Mucosa of gallbladder (tissue), 1 donor: ENCODE data around the gene UBE4B. TPM values are rescaled to one million over a fixed set of nuclear protein-coding genes. Genes with fewer than 3 reads are reported as not detected.
"Not testable (repeated sequence)": the region's sequence is repeated elsewhere in the genome, so short reads cannot be mapped to it uniquely, and the experiment has no call there.

Experiments used
- DNase-seq: peaks from one replicate; pipeline ENCODE4 v3.0.0-alpha.2; 2020; ENCODE audit warnings: low spot score
- total RNA-seq: library from RNA; stranded (reverse); gene quantifications from one replicate; pipeline ENCODE4 v1.2.1, GENCODE V29; 2021
- donor health status: DM: no; HTN: no; CAD: no.

Gene UBE4B
- total RNA-seq, 1 donor from 2014 or later = 40.6 TPM

DNA sequence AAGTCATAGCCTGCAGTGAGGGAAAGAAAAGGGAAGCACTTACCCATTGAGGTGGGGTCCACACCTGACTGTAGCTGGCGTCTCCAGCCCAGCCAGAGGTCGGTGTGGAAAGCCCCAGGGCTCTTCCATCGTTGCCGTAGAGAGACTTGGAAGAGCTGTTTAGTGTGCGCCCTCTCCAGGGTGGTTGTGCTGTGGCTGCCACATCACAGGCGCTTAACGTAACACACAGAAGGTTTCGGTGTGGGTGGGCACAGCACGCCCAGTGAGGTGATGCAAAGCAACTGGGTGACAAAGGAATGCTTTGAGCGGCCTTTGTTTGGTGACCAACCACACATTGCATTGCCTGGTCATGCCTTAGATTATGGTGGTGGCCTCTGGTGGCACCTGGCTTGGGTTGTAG is 140.8 kb downstream of the UBE4B start:
- DNase-seq = no peak

DNA sequence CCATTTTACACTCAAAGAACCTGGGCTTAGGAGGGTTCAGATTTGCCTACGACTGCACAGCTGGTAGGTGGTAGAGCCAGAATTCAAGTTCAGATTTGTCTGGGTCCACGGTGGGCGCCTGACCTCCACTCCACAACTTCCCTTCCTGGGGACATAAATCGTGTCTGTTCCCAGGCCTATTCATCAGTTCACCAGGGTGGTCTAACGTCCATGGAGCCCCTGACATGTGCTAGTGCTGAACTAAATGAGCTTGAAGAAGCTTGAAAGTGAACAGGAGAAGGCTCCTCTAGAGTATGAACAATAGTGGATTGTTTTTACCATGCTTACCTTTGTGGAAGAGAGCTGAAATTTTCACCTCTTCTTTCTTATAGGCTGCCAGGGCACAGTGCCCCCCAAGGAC is 145.1 kb downstream of the UBE4B start:
- no peak for DNase-seq

GRCh38 chr1:10178597-10179405 is 146.0 kb downstream of the UBE4B start:
- no peak for DNase-seq

DNA sequence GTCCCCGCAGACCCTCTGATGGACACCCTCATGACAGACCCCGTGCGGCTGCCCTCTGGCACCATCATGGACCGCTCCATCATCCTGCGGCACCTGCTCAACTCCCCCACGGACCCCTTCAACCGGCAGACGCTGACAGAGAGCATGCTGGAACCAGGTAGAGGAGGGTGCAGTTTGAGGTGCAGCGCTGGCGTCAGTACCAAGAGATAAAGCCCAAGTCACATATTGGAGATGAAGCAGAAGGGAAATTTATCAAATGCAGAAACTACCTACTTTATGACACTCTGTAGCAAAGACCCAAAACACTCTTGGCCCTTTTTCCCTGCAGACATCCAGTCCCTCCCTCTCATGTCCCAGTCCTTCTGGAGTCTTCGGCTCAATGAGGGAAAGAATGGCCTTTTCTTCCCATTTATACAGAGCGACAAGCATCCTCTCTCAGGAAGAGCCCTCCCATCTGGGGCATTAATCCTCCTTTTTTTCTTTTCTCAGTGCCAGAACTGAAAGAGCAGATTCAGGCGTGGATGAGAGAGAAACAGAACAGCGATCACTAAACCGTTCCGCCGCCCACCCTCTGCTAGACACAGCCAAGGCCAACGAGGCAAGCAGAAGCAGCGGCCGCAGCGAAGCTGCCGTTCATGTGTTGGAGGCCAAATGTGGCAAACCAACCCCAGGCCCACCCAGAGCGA is 146.8 kb downstream of the UBE4B start:
- DNase-seq = no peak

DNA sequence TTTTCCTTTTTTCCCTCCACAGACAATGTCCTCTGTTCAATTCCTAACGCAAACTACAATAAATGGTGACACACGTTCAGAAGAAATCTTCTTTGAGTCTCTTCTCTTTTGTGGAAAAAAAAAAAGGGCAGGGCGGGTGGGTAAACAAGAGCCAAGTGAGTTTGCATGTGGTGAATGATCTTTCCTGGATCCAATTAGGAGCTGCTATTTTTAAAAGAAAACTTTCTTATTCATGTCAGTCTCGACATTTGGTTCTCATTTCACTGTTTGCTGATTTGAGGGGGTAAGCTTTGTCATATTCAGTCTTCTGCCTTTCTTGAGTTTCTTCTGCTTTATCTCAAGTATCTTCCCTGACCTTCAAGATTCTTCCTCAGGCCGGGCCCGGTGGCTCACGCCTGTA is 148.4 kb downstream of the UBE4B start:
- DNase-seq = no peak

- DNase-seq = no peak
Observed at GRCh38 chr1:10185759-10186158, 153.0 kb downstream of the UBE4B start.

DNA sequence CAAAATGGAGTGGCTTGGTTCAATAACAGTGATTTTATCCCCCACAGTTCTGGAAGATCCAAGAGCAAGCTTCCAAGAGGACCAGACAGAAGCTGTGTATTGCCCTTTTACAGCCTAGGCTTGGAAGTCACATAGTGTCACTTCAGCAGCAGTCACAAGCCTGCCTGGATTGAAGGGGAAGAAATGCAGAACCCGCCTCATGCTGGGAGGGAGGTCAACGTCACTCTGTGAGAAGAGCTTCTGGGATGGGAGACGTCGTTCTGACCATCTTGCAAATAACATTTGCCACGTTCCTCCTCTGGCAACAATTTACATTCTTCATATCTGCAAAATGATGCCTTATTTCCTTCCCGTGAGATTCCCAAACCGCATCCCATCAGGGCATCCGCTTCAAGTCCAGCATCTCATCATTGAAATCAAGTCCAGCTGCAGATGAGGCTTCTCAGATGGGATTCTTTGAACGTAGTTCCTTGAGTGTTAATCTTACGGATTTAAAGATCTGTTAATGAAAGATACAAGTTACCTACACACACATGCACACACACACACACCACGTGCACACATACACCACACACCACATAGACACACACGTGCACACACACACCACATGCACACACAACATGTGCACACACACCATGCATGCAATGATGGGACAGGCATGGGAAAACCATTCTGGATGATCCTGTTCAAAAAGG is 153.7 kb downstream of the UBE4B start:
- no peak for DNase-seq

DNA sequence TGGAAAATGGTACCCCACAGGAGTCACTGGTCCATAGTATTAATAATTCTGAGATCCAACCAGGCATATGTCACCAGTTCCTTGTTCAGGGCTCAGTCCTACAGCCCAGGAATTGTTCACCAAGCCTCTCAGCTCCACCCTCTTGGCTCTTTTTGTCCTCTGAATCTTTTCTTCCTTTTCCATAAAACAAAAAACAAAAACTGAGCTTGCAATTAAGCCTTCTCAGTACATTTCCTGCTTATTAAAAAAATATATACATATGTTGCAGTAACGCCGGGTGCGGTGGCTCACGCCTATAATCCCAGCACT is 154.2 kb downstream of the UBE4B start:
- no peak for DNase-seq

GRCh38 chr1:10188133-10188650 is 155.4 kb downstream of the UBE4B start:
- DNase-seq = no peak

DNA sequence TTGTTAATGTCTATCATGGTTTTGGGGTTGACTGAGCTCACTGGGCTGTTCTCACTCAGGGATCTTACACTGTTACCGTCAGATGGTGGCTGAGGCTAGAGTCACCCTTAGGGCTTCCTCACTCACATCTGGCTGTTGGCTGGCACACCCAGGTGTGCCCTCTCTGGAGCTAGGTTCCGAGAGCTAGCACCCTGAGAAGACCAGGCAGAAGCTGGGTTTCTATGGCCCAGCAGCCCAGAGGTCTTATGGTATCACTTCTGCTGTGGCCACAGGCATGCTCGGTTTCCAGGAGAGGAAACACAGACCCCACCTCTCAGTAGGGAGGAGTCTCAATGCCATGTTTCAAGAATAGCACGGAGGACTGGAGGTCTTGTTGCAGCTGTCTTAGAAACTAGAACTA is 156.9 kb downstream of the UBE4B start:
- DNase-seq = no peak

DNA sequence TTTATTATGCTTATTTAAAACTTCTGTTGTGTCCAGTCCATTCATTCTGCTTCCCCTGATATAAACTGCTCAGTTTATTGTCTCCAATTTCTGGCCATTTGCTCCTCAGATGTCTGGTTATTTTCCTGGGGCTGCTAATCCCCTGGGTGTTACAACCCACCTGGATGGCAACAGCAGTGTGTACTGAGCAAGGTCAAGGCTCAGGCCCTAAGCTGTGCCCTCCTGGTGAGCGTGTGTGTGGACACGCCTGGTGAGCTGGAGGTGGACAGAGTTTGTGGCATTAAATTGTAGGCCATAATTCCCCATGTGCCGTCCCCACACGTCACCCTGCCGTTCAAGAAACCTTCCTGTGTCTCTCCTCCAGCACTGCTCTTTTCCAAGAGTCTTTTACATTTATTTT is 159.5 kb downstream of the UBE4B start:
- DNase-seq = no peak

GRCh38 chr1:10193288-10193687 is 160.5 kb downstream of the UBE4B start:
- DNase-seq = no peak

DNA sequence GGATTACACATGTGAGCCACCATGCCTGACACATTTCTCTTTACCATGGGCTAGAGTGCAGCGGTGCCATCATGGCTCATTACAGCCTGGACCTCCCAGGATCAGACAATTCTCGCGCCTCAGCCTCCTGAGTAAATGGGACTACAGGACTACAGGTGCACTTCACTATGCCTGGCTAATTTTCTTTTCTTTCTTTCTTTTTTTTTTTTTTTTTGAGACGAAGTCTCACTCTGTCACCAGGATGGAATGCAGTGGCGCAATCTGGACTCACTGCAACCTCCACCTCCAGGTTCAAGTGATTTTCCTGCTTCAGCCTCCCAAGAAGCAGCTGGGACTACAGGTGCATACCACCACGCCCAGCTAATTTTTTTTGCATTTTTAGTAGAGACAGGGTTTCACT is 162.8 kb downstream of the UBE4B start:
- DNase-seq = no peak

DNA sequence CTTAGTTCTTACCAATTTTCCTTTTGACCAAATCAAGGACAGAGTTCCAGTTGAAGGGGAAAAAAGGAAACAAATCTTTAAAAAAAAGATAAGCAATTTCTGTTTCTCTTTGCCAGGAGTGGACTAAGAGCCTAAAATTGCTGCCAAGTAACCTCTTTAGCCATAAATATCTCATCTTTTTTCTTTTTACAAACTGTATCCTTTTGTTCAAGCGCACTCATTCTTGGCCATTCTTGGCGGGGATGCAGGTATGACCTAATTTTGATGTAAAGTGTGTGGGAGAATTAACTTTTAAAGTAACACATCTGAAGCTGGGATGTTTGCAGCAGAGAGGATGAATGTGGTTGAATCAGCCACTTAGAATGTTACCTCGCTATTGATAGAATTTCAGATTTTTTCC is 164.2 kb downstream of the UBE4B start:
- DNase-seq = no peak

DNA sequence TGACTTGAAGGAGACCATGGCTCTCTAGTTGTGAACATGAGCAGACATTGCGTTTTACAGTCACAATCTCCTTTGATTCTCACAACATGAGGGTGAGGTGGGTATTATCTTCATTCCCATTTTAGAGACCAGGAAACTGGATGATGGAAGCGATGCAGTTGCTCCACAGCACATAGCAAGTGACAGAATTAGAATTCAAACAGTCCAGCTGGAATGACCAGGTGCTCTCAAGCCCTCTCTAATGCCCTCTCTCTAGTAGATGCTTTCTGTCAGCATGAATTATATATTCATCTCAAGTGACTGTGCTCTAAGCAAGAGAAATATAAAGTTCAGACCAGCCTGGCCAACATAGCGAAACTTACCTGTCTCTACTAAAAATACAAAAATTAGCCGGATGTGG is 167.9 kb downstream of the UBE4B start:
- no peak for DNase-seq

GRCh38 chr1:10204003-10204642 is 171.4 kb downstream of the UBE4B start:
- no peak for DNase-seq

GRCh38 chr1:10205206-10205605 is 172.4 kb downstream of the UBE4B start:
- not testable (repeated sequence) for DNase-seq

- DNase-seq = no peak
Observed at GRCh38 chr1:10207810-10208209, 175.1 kb downstream of the UBE4B start.

DNA sequence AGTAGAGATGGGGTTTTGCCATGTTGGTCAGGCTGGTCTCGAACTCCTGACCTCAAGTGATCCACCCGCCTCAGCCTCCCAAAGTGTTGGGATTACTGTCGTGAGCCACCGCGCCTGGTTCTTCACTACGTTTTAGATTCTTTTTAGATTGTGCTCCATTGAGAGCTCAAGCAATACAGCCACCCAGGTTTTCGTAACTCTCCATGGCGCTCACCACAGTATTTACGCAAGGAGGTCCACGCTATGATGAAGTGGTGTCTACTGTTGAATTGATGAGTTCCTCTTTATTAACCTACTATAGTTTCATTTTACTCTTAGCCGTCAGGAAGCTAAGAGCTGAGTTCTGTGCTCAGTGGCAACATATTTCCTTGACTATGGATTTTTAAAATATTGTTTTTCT is 175.8 kb downstream of the UBE4B start:
- no peak for DNase-seq

DNA sequence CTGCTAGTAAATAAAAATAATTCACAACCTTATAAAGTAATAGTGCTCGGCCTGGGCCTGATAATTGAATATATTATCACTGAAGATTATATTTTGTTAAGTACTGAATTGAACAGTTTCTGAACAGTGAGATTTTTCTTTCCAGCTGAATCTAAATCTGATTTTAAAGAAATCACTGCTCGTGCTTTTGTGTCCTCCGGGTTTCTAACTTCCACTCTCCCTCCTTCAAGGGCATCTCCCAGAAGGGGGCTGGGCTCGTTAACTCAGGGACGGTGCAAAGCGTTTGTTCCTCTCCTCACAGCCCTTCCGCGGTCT is 176.8 kb downstream of the UBE4B start:
- DNase-seq = no peak

DNA sequence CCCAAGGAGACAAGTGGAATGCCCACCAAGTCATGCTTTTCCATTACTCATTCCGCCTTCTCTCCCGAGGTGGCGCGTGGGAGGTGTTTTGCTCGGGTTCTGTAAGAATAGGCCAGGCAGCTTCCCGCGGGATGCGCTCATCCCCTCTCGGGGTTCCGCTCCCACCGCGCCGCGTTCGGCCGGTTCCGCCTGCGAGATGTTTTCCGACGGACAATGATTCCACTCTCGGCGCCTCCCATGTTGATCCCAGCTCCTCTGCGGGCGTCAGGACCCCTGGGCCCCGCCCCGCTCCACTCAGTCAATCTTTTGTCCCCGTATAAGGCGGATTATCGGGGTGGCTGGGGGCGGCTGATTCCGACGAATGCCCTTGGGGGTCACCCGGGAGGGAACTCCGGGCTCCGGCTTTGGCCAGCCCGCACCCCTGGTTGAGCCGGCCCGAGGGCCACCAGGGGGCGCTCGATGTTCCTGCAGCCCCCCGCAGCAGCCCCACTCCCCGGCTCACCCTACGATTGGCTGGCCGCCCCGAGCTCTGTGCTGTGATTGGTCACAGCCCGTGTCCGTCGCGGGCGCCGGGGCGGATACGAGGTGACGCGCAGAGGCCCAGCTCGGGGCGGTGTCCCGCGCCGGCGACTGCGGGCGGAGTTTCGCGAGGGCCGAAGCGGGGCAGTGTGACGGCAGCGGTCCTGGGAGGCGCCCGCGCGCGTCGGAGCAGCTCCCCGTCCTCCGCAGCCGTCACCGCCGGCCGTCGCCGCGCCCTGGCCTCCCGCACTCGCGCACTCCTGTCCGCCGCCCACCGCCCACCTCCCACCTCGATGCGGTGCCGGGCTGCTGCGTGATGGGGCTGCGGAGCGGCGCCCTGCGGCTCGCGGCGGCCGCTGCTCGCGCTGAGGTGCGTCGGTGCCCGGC is 177.4 kb downstream of the UBE4B start, which contains the start of gene KIF1B:
KIF1B (plus strand) TSS at position 666 of the 906 bp plus-strand sequence. CDS start 21,759 bp downstream, outside the sequence.
- DNase-seq = peak; percentile 98
